ENCODE measurements around the gene TRIM74.
"Not testable (repeated sequence)": the region's sequence is repeated elsewhere in the genome, so short reads cannot be mapped to it uniquely, and the experiment has no call there.

GRCh38 chr7:72954563-72955198 is 14.6 kb downstream of the TRIM74 start:
- not testable (repeated sequence) for TF ChIP-seq CTCF (IDR thresholded peaks at IDR 0.05; ENCODE audit: insufficient read depth, low read length, poor library complexity, severe bottlenecking); EZH2phosphoT487 (conservative IDR thresholded peaks at IDR 0.05; ENCODE audit: low read length)
